ENCODE data around the gene PCA3.

DNA sequence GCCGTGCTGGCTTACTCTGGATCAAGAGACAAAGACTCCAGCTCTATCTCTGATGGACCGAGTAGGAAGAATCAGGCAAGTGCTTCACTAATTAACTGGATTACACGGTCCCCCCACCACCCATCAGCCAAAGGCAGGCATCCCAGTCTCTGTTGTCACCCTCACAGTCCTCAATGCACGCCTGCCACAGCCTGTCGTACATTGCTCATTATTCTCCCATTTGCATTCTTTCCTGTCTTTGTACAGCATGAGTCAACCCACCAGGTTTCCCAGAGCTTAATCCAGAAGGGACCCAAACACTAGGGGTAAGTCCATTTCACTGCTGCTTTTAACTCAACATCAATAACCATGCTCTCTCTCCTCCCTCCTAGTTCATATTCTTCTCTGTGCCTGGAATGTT, 44.4 kb downstream of the PCA3 start:
- TF ChIP-seq, protein P1, sequence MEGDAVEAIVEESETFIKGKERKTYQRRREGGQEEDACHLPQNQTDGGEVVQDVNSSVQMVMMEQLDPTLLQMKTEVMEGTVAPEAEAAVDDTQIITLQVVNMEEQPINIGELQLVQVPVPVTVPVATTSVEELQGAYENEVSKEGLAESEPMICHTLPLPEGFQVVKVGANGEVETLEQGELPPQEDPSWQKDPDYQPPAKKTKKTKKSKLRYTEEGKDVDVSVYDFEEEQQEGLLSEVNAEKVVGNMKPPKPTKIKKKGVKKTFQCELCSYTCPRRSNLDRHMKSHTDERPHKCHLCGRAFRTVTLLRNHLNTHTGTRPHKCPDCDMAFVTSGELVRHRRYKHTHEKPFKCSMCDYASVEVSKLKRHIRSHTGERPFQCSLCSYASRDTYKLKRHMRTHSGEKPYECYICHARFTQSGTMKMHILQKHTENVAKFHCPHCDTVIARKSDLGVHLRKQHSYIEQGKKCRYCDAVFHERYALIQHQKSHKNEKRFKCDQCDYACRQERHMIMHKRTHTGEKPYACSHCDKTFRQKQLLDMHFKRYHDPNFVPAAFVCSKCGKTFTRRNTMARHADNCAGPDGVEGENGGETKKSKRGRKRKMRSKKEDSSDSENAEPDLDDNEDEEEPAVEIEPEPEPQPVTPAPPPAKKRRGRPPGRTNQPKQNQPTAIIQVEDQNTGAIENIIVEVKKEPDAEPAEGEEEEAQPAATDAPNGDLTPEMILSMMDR (conservative IDR thresholded peaks at IDR 0.05 in 1 of 2, IDR thresholded peaks at IDR 0.05 in 1 of 2; ENCODE audit: extremely low read depth in 1 of 2, insufficient read depth in 1 of 2, low read depth in 1 of 2, low read length in 2 of 2) = no peak
- no peak for TF ChIP-seq EZH2 (IDR thresholded peaks at IDR 0.05; ENCODE audit: borderline replicate concordance, low read length)

All from mammary epithelial cell (primary cell).